WTC11 (cell line): ENCODE measurements around the gene SDK2. TPM values are rescaled to one million over a fixed set of nuclear protein-coding genes. Genes with fewer than 3 reads are reported as not detected.

Source experiments
- ATAC-seq: fragments of 200-7000 bp; cut with Tn5 transposase; 2 replicates; pipeline ENCODE4 v1.10.0; 2021; ENCODE audit warnings: mild to moderate bottlenecking, moderate library complexity
- CTCF ChIA-PET: fragments of 300-600 bp; sonication (Branson Sonifier 250); formaldehyde crosslinking; loops from one replicate; lab custom pipeline; 2021; ENCODE audit warnings: antibody characterized with exemption; lab: Charles Lee
- POLR2A ChIA-PET: fragments of 350-600 bp; sonication (Branson Sonifier 250); formaldehyde crosslinking; loops from one replicate; lab custom pipeline; 2021; ENCODE audit warnings: antibody characterized with exemption; lab: Charles Lee
- DNase-seq: peaks from one replicate; pipeline ENCODE4 v3.0.0; 2021; ENCODE audit warnings: low spot score
- H3K27ac Mint-ChIP-seq: 2 replicates; pipeline ENCODE4 v1.8.0; 2021; ENCODE audit warnings: mixed read lengths
- H3K27me3 Mint-ChIP-seq: 2 replicates; pipeline ENCODE4 v1.8.0; 2021; ENCODE audit warnings: low read depth, mild to moderate bottlenecking, moderate library complexity, mixed read lengths
- H3K36me3 Mint-ChIP-seq: 2 replicates; pipeline ENCODE4 v1.8.0; 2021; ENCODE audit warnings: mixed read lengths
- H3K4me1 Mint-ChIP-seq: 2 replicates; pipeline ENCODE4 v1.8.0; 2022; ENCODE audit warnings: mixed read lengths
- H3K4me3 Mint-ChIP-seq: 2 replicates; pipeline ENCODE4 v1.8.0; 2021; ENCODE audit warnings: mild to moderate bottlenecking, moderate library complexity, mixed read lengths
- H3K9me3 Mint-ChIP-seq: 2 replicates; pipeline ENCODE4 v1.8.0; 2021; ENCODE audit warnings: mixed read lengths
- ATF1 ChIP-seq: sonication (generic); formaldehyde crosslinking; IDR thresholded peaks from 2 replicates; pipeline ENCODE4 v1.8.1; 2023; ENCODE audit warnings: mild to moderate bottlenecking, moderate library complexity, missing genetic modification reagents
- ATF2 ChIP-seq: sonication (generic); formaldehyde crosslinking; IDR thresholded peaks from 2 replicates; pipeline ENCODE4 v1.8.1; 2022; ENCODE audit warnings: low read depth, missing genetic modification reagents, borderline replicate concordance
- E2F4 ChIP-seq: sonication (generic); formaldehyde crosslinking; IDR thresholded peaks from 2 replicates; pipeline ENCODE4 v1.8.1; 2022; ENCODE audit warnings: low read depth, mild to moderate bottlenecking, moderate library complexity, missing genetic modification reagents, borderline replicate concordance
- ETV6 ChIP-seq: sonication (generic); formaldehyde crosslinking; IDR thresholded peaks from 2 replicates; pipeline ENCODE4 v1.8.1; 2022; ENCODE audit warnings: mild to moderate bottlenecking, missing genetic modification reagents
- FOXP1 ChIP-seq: sonication (generic); formaldehyde crosslinking; IDR thresholded peaks from 2 replicates; pipeline ENCODE4 v1.8.0; 2022; ENCODE audit warnings: missing genetic modification reagents, mild to moderate bottlenecking, moderate library complexity, borderline replicate concordance
- MXD4 ChIP-seq: fragments of 250-450 bp; sonication (Bioruptor Pico); IDR thresholded peaks from 2 replicates; pipeline ENCODE4 v1.8.0; 2021; ENCODE audit warnings: mild to moderate bottlenecking, moderate library complexity, borderline replicate concordance
- SMAD3 ChIP-seq: sonication (generic); formaldehyde crosslinking; IDR thresholded peaks from 2 replicates; pipeline ENCODE4 v1.8.0; 2022; ENCODE audit warnings: missing genetic modification reagents, mild to moderate bottlenecking, borderline replicate concordance
- TEAD4 ChIP-seq: sonication (generic); formaldehyde crosslinking; IDR thresholded peaks from 2 replicates; pipeline ENCODE4 v1.8.0; 2022; ENCODE audit warnings: mild to moderate bottlenecking, missing genetic modification reagents
- USF1 ChIP-seq: sonication (generic); formaldehyde crosslinking; IDR thresholded peaks from 2 replicates; pipeline ENCODE4 v1.8.0; 2022; ENCODE audit warnings: mild to moderate bottlenecking, missing genetic modification reagents
- ZNF121 ChIP-seq: sonication (generic); formaldehyde crosslinking; IDR thresholded peaks from 2 replicates; pipeline ENCODE4 v1.8.0; 2023; ENCODE audit warnings: missing genetic modification reagents
- ZNF423 ChIP-seq: fragments of 250-450 bp; sonication (Bioruptor Pico); IDR thresholded peaks from 2 replicates; pipeline ENCODE4 v2.1.2; 2022; ENCODE audit warnings: mild to moderate bottlenecking, moderate library complexity
- ZSCAN18 ChIP-seq: fragments of 250-450 bp; sonication (Bioruptor Pico); IDR thresholded peaks from 2 replicates; pipeline ENCODE4 v2.1.2; 2022; ENCODE audit warnings: mild to moderate bottlenecking, moderate library complexity
- total RNA-seq: library from RNA; stranded (reverse); gene quantifications from 3 replicates; pipeline ENCODE4 v1.2.3, GENCODE V29; 2021
- TF ChIP-seq, protein P1 (sequence below): sonication (generic); formaldehyde crosslinking; IDR thresholded peaks from 2 replicates; pipeline ENCODE4 v1.8.0; 2022; ENCODE audit warnings: mild to moderate bottlenecking, missing genetic modification reagents
- TF ChIP-seq, protein P2 (sequence below): fragments of 200-600 bp; IDR thresholded peaks from 2 replicates; pipeline ENCODE4 v1.8.0; 2022; ENCODE audit warnings: antibody characterized with exemption

Gene SDK2
- total RNA-seq, 1 experiment from 2014 or later, result 14.8 TPM

GRCh38 chr17:73545109-73546032, 98.9 kb downstream of the SDK2 start:
- no peak for ATAC-seq
- Mint-ChIP-seq H3K36me3 (no peaks in the 10 kb centered on the region), H3K9me3 (no peaks in the 10 kb centered on the region)
- no peak for TF ChIP-seq USF1 (CRISPR knock-in tag)
- no peak for TF ChIP-seq ZNF121
- TF ChIP-seq, all 79 proteins: peak for 0
- Mint-ChIP-seq H3K4me3 (no peak overlapping the region), H3K4me1 (peaks cover 64% of the 10 kb centered on the region), H3K27ac (no peak overlapping the region), H3K27me3 (no peaks in the 10 kb centered on the region; the same call in 1 of the 2 replicates)
- POLR2A ChIA-PET, result no interaction called here
- DNase-seq, result no peak
- CTCF ChIA-PET, result interaction anchor here (0.8 to 1.4 kb wide), 5 partner anchors 9 to 115 kb away, joined by 3 to 4 read pairs (median 3); no protein-coding TSS in a partner anchor

DNA sequence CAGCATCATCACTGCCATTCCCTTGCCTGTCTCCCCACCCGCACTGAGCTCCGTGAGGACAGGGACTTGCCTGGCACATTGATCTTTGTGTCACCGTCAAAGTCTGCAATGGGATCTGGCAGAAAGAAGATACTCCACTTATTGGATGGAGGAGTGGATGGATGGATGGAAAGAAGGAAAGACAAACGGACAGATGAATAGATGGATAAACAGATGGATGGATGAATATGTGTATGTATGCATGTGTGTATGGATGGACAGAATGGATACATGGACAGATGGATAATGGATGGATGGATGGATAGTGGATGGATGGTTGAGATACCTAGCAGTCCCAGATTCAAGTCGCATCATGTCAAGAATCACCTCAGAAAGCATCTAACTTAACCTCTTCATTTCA, 99.9 kb downstream of the SDK2 start:
- no peaks in the 10 kb centered on the region for H3K36me3 Mint-ChIP-seq
- no peaks in the 10 kb centered on the region for H3K9me3 Mint-ChIP-seq
- DNase-seq (no peak), ATAC-seq (no peak)
- CTCF ChIA-PET, result no interaction called here
- TF ChIP-seq, protein P1, sequence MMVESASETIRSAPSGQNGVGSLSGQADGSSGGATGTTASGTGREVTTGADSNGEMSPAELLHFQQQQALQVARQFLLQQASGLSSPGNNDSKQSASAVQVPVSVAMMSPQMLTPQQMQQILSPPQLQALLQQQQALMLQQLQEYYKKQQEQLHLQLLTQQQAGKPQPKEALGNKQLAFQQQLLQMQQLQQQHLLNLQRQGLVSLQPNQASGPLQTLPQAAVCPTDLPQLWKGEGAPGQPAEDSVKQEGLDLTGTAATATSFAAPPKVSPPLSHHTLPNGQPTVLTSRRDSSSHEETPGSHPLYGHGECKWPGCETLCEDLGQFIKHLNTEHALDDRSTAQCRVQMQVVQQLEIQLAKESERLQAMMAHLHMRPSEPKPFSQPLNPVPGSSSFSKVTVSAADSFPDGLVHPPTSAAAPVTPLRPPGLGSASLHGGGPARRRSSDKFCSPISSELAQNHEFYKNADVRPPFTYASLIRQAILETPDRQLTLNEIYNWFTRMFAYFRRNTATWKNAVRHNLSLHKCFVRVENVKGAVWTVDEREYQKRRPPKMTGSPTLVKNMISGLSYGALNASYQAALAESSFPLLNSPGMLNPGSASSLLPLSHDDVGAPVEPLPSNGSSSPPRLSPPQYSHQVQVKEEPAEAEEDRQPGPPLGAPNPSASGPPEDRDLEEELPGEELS (CRISPR knock-in tag), result no peak
- no peak for TF ChIP-seq TEAD4 (CRISPR knock-in tag)
- TF ChIP-seq ZSCAN18 (CRISPR knock-in tag), result no peak
- no peak for TF ChIP-seq SMAD3 (CRISPR knock-in tag)
- no peak for TF ChIP-seq FOXP1
- no peak for TF ChIP-seq ZNF423 (CRISPR knock-in tag)
- TF ChIP-seq, protein P2, sequence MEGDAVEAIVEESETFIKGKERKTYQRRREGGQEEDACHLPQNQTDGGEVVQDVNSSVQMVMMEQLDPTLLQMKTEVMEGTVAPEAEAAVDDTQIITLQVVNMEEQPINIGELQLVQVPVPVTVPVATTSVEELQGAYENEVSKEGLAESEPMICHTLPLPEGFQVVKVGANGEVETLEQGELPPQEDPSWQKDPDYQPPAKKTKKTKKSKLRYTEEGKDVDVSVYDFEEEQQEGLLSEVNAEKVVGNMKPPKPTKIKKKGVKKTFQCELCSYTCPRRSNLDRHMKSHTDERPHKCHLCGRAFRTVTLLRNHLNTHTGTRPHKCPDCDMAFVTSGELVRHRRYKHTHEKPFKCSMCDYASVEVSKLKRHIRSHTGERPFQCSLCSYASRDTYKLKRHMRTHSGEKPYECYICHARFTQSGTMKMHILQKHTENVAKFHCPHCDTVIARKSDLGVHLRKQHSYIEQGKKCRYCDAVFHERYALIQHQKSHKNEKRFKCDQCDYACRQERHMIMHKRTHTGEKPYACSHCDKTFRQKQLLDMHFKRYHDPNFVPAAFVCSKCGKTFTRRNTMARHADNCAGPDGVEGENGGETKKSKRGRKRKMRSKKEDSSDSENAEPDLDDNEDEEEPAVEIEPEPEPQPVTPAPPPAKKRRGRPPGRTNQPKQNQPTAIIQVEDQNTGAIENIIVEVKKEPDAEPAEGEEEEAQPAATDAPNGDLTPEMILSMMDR, result no peak
- no peak for TF ChIP-seq E2F4 (CRISPR knock-in tag)
- TF ChIP-seq MXD4 (CRISPR knock-in tag), result no peak
- no peak for TF ChIP-seq ETV6 (CRISPR knock-in tag)
- no peak for TF ChIP-seq ATF1 (CRISPR knock-in tag)
- no peak for TF ChIP-seq ATF2 (CRISPR knock-in tag)
- POLR2A ChIA-PET, result no interaction called here
- H3K4me1 Mint-ChIP-seq, result peaks cover 55% of the 10 kb centered on the region
- H3K4me3 Mint-ChIP-seq, result no peak overlapping the region
- H3K27ac Mint-ChIP-seq, result no peak overlapping the region; the same call in 1 of the 2 replicates
- H3K27me3 Mint-ChIP-seq, result no peaks in the 10 kb centered on the region; the same call in 1 of the 2 replicates
